Effector CD8-positive, alpha-beta T cell (primary cell): ENCODE measurements around the gene ESPNL.

Experiments
- DNase-seq: peaks from one replicate; lab custom pipeline; 2025; lab: John Stamatoyannopoulos, UW

Gene ESPNL

DNA sequence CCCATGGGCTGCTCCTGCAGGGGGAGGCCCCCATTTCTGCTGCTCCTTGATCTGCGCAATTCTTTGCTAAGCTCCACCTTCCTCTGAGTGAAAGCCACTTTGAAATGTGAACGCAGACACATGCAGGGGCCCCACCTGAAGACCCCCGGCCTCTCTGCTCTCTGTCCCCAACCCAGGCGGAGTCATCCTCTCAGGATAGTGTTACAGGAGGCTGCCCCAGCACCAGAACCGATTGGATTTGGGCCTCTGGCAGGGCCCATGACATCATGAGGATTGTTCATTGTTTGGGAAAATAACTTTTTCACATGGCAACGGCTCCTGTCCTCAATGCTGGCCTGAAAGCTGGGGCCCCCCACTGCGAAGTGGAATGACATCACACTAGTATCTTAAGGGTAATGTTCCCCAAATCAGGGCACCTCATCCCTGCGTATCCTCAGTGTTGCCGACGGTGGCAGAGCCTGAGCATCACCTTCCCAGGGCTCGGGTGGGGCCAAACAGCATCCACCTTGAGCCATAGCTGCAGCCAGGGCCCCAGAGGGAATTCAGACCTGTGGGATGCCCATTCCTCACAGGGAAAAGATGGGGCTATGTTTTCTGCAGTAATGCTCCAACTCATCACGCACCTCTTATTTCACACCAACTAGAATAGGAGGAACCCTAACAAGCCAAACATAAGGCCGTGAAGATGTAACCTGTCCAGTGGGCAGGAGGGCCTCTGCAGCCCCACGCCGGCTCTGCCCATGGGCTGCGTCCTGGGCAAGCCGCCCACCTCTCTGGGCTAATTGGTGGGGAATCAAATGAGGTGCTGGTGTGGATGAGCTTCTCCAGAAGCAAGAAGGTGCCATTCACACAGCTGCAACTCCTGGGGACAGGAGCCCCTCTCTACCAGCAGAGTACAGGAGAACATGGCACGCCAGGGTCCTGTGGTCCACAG lies 55.9 kb downstream of the ESPNL start:
- DNase-seq, result no peak

DNA sequence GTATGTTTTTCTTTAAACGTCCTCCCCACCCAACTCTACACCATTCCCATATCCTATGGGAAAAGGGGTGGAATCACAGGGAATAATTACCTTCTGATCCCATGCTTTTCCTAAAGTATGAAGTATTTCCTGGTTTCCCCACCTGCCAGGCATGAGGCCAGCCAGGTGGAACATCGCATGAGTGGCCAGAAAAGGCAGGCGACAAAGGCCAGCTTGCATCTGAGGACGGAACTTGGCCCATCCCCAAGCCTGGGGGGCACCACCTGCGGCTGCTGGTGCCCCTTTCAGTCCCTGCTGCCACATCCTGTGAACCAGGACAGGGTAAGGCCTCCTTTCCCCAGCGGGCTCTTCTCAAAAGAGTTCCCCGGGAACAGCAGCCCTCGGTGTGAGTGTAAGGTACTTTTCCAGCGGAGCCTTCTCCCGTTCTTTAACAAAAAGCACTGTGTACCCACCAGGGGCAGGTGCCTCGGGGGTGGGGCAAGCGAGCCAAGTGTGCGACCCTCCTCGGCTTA lies 57.4 kb downstream of the ESPNL start:
- DNase-seq, result no peak

DNA sequence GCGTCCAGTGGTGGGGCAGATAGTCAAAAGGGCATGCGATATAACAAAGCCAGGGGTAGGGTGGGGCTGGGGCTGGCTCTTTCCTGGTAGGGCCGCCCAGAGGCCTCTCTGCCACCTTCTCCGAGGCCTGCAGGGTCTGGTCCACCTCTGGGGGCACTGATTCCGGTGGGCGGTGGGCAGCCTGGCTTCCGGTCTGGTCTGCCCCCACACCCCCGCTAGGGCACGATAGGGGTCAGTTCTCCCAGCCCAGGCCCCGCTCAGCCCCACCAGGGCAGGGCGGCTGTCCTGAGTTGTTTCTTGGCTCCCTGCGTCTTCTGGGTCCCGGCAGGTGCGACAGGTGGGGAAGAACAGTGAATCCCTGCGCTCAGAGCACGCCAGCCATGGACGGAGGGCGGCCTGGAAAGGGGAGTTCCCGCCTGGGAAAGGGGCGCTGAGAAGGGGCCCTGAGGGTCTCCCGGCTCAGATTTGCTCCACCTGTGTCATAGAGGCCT lies 57.9 kb downstream of the ESPNL start:
- no peak for DNase-seq

DNA sequence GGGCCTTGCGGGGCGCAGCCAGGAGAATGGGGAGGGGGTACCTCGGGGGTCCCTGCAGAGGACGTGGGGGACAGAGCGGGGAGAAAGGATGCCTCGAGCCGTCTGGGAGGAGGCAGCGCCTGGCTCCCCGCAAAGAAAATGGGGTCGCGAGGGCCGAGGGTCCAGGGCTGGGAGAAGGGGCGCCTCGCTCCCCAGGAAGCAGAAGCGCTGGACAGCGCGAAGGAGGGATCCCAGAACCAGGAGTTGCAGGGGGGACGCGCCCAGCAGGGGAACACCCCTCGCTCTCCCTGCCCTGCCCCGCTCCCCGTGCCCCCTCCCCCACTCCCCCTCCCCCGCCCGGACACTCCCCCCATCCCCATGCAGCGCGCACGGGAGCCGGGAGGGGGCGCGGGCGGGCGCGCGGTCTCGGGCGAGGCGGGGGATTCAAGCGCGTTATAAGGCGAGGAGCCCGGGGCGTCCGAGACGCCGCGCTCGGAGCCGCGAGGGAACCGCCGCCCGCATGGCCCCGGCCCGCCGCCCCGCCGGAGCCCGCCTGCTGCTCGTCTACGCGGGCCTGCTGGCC lies 58.5 kb downstream of the ESPNL start, which contains the start of gene ERFE:
Gene ERFE, plus strand, starts transcription at position 462 of the 562 bp plus-strand sequence. Its CDS starts 38 bp downstream, at position 500.
- peak; percentile 7 for DNase-seq

DNA sequence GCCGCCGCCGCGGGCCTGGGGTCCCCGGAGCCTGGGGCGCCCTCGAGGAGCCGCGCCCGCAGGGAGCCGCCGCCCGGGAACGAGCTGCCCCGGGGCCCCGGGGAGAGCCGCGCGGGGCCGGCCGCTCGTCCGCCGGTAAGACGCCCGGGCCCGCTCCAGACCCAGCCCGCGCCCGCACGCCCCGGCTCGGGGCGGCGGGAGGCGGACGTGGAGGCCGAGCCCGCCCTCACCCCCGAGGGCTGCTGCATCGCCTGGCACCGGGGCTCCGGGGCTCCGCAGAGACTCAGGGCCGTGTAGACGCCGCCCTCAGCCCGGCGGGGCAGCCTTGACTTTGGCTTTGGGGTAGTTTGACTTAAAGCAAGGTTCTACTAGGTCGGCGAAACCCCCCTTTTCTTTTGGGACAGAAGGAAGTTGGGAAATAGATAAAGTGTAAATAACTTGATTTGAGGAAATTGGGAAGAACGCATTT lies 59.0 kb downstream of the ESPNL start:
- DNase-seq, result no peak

DNA sequence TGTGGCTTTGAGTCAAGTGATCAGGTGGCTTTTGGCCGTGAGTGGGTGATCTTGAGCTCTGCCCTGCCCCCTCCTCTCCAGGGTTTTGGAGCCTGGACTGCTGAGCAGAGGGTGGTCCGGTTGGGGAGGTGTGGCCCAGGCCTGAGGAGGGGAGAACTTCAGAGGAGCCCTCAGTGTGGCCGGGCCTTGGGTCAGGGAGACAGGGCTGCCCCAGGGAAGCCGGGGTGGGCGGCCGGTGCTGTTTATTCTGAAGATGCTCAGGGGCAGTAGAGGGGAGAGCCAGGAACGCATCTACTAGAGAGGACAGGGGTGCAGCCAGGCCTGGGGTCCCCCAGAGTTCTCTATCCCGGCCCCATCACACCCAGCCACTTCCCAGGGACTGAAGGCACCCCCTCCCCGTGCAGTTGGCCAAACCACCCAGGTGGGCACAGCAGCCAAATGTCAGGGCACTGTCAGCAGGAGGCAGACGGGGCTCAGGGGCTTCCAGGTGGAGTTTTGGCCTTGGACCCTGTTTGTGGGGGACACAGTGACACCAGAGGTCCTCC lies 59.6 kb downstream of the ESPNL start:
- DNase-seq, result no peak

DNA sequence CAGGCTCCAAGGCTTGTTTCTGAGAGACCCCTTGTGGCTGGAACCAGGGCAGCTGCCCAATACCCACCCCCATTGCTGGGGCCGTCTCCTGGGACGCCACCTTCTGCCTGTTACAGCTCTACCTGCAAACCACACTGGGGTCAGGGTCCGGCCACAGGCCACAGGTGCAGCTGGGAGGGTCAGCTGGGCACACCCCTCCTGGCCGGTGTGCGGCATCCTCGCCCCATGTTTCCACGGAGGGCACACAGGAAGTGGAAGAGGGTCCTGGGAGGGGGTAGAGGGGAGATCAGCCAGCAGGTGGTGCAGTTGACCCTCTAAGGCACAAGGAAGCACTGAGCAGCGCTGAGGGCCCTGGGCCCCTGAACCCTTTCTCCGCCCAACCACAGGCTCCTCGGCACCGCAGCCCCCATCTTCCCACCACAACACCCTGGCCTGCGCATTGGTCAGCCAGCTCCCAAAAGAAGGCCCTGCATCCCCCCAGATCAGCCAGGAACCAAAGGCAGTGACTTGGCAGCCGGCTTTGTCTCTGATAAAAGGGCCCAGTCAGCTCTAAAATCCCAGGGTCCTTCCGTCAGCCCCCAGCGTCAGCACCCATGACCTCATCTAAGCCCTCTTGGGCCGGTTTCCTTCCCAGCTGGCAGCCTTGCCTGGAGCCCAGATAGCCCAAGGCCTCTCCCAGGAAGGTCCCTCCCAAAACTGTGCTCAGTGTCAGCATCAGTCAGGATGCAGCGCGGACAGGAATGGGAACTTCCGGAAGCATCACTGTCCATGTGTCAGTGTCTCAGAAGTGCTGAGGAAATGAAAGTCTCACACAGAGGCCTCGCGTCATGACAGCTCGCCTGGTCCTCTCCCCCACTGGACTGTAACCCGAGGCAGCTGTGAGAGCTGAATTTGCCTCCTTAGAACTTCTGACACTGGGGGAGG lies 60.3 kb downstream of the ESPNL start:
- no peak for DNase-seq

DNA sequence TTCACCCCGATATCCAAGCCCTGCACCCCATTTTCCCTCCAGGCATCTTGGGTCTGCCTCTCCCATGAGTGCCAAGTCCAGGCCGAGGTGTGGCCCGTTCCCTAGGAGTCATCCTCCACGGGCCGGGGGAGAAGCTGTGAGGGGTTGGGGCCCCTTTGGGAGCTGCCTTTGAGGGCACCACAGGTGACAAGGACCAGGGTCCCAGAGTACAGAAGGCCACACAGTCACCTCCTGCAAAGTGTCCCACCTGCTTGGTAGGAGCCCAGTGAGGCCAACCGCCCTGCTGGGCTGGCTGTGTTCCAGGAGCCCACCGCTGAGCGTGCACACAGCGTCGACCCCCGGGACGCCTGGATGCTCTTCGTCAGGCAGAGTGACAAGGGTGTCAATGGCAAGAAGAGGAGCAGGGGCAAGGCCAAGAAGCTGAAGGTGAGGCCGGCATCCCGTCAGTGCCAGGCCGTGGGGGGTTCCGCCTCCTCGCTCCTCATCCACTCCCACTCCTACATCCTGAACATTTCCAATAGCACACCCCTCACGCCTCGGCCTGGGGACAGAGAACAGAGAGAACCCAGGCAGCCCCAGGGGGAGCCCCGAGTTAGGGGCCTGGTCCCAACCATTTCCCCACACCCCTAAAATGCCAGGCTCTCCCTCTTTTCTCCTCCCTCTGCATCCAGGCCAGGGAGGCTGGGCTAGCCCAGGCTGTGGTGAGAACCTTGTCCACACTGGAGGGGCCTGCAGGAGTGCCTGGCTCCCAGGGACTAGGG lies 61.3 kb downstream of the ESPNL start:
- no peak for DNase-seq

DNA sequence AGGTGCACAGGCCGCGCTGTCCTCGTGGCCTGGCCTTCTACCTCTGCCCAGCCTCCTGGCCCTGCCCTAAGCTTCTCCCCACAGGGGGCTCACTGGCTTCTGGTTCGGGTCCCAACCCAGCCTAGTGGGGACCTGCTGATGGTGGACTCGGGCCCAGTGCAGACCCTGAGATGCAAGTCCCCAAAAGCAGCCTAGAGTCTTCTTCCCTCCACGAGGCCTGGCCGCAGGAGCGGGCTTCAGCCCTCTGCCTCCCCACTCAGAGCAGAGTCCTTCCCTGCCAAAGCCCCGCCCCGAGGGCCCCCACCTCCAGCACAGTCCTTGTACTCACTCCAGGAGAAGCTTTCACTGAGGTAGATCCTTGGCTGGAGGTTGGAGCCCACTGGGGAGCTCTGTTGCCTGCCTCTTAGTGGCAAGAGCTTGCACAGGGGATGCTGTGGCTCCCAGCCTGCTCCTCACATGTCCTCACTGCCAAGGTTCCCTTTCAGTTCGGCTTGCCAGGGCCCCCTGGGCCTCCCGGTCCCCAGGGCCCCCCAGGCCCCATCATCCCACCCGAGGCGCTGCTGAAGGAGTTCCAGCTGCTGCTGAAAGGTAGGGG lies 62.2 kb downstream of the ESPNL start:
- DNase-seq, result no peak

DNA sequence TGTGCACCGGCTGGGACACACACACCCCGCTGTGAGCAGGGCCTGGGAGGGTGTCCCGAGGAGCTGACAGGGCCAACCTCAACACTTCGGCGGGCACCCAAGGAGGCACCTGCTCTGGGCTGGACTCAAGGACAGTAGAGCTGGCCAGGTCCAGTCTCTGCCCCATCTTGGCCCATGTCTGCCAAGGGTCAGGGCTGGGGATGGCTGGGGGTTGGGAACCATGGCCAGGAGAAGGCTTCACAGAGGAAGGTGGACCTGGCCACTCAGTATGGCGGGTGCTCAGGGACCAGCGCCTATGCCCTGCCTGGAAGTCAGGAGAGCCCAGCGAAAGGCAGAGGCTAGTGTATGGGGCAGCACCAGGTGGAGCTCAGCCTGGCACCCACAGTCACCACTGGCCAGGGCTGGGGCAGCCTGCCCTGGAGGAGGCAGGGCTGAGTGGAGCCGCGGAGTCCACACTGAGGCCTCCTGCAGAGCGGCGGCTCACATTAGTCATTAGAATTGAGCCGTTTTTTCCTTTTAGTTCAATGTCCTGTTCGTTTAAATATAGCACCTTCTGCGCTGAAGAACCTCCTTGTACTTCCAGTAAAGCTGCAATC lies 62.8 kb downstream of the ESPNL start:
- no peak for DNase-seq

DNA sequence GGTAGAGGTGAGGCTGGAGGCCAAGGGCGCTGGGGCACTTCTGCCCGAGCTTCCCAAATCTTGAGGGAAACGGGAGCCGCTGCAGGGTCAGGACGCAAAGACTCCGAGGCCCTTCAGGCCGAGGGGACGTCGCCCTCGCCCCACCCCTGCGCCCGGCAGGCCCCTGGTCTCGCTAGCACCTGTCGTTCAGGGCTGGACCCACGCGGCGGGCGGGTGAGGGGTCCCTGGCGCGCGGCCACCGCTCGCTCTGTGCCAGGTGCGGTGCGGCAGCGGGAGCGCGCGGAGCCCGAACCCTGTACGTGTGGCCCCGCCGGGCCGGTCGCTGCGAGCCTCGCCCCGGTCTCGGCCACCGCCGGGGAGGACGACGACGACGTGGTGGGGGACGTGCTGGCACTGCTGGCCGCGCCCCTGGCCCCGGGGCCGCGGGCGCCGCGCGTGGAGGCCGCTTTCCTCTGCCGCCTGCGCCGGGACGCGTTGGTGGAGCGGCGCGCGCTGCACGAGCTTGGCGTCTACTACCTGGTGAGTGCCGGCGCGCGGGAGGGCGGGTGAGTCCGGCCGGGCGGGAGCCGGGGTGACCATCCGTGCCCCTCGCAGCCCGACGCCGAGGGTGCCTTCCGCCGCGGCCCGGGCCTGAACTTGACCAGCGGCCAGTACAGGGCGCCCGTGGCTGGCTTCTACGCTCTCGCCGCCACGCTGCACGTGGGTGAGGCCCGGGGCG lies 63.5 kb downstream of the ESPNL start:
- DNase-seq, result no peak

DNA sequence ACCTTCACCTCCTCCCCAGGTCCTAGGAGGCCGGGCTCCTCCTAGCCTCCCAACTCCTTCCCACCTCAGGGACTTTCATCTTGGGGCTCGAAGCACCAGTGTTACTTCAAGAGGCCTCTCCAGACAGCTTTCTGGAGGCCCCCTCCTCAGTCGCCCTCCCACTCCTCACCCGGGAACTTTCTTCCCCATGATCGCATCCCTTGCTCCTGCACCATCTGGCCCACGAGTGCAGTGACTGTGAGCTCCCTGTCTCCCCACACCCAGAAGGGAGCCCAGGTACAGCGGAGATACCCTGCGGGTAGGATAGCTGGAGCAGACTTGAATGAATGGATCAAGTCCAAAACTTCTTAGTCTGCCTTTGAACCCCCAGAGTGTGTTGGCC lies 64.8 kb downstream of the ESPNL start:
- DNase-seq, result no peak

DNA sequence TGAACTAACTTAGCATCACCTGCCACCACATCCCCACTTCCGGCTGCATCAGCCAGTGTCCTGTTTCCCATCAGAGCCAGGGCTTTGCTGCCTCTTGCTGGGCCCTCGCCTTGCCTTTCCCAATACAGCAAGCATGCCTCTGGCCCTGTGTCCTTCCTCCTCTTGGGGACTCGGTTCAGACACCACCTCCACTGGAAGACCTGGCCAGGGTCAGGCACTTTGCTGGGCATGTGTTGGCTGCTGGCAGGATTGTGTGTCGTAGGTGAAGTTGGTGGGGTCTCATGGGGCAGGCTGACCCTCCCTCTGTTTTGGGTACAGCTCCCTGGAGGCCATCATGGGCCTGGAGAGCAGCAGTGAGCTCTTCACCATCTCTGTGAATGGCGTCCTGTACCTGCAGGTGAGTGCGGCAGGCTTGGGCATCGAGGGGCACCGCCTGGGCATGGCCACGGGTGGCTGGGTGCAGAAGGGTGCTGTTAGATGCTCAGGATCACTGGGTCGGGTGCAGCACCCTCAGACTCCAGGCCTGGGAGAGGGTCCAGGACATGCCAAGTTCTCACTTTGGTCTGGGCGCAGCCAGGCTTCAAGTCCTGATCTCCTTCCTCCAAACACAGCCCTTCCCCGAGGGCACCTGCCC lies 65.3 kb downstream of the ESPNL start:
- DNase-seq, result no peak

DNA sequence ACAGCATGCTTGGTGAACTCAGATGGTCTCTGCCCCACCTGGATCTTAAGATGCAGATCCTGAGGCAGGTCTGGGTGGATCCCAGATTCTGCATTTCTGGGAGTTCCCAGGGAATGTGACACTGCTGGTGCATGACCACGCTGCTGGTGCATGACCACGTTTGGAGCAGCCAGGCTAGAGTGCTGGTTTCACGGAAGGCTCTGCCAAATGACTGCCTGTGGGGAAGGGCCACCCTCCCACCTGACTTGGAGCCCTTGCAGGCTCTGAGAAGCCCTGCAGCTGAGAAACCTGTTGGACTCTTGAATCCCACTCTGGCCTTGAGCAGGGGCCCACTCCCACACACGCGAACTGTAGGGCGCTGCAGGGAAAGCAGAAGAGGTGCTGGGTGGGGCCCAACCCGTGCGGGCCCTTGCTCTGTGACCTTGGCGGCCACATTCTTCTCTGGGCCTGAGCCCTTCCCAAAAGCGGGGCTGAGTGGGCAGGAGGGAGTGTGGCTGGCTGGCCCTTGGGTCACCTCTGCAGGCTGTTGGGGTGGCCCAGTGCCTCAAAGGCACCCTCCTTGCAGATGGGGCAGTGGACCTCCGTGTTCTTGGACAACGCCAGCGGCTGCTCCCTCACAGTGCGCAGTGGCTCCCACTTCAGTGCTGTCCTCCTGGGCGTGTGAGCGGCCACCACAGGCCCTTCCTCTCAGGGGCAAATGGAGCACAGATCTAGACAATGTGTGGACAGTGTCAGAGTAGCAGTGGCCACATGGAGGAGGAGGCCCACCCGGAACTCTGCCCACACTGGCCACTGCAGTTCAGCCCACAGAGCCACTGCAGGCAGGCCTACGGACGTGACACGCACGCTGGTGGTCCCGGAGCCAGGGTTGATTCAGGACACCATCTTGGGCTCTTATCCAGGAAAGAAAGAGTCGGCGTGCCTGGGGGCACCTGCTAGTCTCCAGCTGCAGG lies 66.5 kb downstream of the ESPNL start:
- DNase-seq, result no peak

DNA sequence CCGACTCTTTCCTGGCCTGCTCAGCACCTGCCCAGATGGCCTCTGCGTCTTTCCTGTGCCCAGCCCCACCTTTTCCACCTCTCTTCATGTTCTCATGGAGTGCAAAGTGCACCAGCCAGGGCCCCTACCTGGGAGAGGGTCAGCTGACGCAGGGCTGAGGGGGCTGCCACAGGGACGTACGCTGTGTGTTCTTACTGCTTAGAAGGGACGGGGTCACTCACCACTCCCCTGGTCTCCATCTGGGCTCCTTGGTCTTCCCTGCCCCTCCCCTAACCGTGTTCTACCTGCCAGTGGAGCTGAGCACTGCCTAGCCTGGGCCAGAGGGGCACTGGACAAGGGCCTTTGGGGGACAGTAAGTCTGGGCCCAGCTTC lies 67.2 kb downstream of the ESPNL start:
- DNase-seq, result no peak

DNA sequence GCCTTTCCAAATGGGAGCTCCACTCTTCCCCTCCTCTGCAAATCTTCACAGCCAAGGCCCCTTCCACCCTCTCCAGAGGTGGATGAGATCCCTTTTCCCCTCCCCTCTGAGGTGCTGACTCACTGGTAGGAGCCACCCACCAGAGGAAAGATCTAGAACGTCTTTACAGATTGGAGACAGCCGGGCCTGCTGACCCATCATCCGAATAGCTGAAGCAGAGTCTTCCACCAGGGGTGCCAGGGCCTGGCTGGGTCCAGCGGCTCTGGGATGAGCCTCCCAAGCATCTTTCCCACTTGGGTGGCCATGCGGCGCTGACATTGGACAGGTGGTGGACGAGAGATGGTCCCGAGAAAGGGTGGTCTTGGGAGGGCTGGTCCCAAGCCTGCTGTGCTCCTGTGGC lies 67.6 kb downstream of the ESPNL start:
- no peak for DNase-seq

DNA sequence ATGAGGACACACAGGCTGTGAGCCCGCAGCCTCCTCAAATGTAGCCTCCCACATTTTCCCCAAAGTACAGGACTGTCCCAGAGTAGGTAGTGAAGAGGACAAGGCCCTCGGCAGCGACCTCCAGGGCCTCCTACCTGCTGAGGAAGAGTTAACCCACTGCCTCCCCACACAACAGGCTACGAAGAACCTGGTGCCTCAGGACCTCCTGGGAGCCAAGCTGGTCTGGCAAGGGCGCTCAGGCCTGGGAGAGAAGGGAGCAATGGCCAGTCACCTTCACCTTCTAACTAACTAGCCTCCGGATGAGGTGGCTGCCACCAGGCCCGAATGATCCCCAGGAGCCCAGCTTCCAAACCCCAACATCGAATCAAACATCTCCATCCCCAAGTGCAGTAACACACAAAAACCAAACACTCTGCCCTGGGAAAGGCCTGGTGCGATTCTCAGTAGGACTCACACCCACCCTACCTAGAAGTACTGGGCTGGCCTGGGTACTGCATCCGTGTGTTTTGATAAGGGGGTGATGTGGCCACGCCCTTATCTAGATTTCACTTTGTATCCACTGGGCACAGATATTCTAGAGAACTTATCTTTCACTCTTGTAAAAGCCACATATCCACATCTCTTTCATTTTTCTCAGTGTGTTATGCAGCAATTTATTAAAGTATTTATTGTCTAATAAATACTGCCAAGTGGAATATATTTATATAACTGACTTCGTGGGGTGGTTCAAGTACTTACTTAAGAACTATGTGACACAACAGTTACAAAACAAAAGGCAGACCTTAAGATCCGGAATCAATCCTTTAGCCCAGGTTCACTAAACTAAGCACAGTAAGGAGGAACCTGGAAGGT lies 68.3 kb downstream of the ESPNL start:
- DNase-seq, result no peak
